Measurements from ENCODE around the gene CXCR6.

GRCh38 chr3:45915518-45916231, 27.6 kb upstream of the CXCR6 start:
- TF ChIP-seq CTCF (IDR thresholded peaks at IDR 0.05): no peak
- TF ChIP-seq POLR2A (IDR thresholded peaks at IDR 0.05): no peak

Measured in Peyer's patch (tissue), 4 donors.